ENCODE measurements around the gene TMEM63C. TPM values are rescaled to one million over a fixed set of nuclear protein-coding genes. Genes with fewer than 3 reads are reported as not detected.

The TMEM63C gene
- 7.2 TPM for polyA plus RNA-seq (2012; ENCODE audit: insufficient read depth, insufficient read length, low read depth)

- H3K4me1 ChIP-seq: peaks cover 4% of the 10 kb centered on the region; the same call in 1 of the 2 replicates
- DNase-seq: peak; percentile 97
- no peaks in the 10 kb centered on the region for H3K27me3 ChIP-seq
- no peaks in the 10 kb centered on the region for H3K36me3 ChIP-seq
- H3K9me3 ChIP-seq: no peaks in the 10 kb centered on the region
- TF ChIP-seq CTCF (IDR thresholded peaks at IDR 0.05; ENCODE audit: low read depth, low read length): peak; percentile 26
- H3K4me3 ChIP-seq (ENCODE audit: low read depth, low read length): peak within 1 kb of the TSS; percentile 73
These were observed at the start of gene TMEM63C for GRCh38 chr14:77181603-77182437. Gene TMEM63C (plus strand): TSS chr14:77181798. CDS start chr14:77218814, 37,016 bp downstream.

GRCh38 chr14:77131871-77132486 is 49.6 kb upstream of the TMEM63C start:
- Histone ChIP-seq H3K9me3 (no peaks in the 10 kb centered on the region), H3K4me3 (ENCODE audit: low read depth, low read length) (no peak overlapping the region), H3K4me1 (peaks cover 11% of the 10 kb centered on the region), H3K36me3 (no peaks in the 10 kb centered on the region), H3K27me3 (no peaks in the 10 kb centered on the region)
- DNase-seq: no peak
- no peak; the same call in 1 of the 2 replicates for TF ChIP-seq CTCF (IDR thresholded peaks at IDR 0.05; ENCODE audit: low read depth, low read length)

GRCh38 chr14:77133720-77134338 is 47.8 kb upstream of the TMEM63C start:
- Histone ChIP-seq H3K4me3 (ENCODE audit: low read depth, low read length) (no peak overlapping the region), H3K9me3 (no peaks in the 10 kb centered on the region), H3K36me3 (no peaks in the 10 kb centered on the region), H3K27me3 (no peaks in the 10 kb centered on the region), H3K4me1 (peaks cover 11% of the 10 kb centered on the region)
- TF ChIP-seq CTCF (IDR thresholded peaks at IDR 0.05; ENCODE audit: low read depth, low read length): no peak
- DNase-seq: no peak

- peaks cover 2% of the 10 kb centered on the region; the same call in 1 of the 2 replicates for H3K4me1 ChIP-seq
- TF ChIP-seq CTCF (IDR thresholded peaks at IDR 0.05; ENCODE audit: low read depth, low read length): no peak
- no peaks in the 10 kb centered on the region for H3K36me3 ChIP-seq
- DNase-seq: no peak
- H3K4me3 ChIP-seq (ENCODE audit: low read depth, low read length): no peak overlapping the region
- H3K9me3 ChIP-seq: no peaks in the 10 kb centered on the region
- peaks cover 18% of the 10 kb centered on the region for H3K27me3 ChIP-seq
These were observed 42.6 kb upstream of the TMEM63C start for GRCh38 chr14:77139022-77139421.

- H3K27me3 ChIP-seq: peaks cover 18% of the 10 kb centered on the region
- H3K4me1 ChIP-seq: peaks cover 2% of the 10 kb centered on the region; the same call in 1 of the 2 replicates
- peak overlapping the region; percentile 62 for H3K4me3 ChIP-seq (ENCODE audit: low read depth, low read length)
- no peaks in the 10 kb centered on the region for H3K9me3 ChIP-seq
- TF ChIP-seq CTCF (IDR thresholded peaks at IDR 0.05; ENCODE audit: low read depth, low read length): peak; percentile 74
- peak; percentile 79 for DNase-seq
- no peaks in the 10 kb centered on the region for H3K36me3 ChIP-seq
These were observed 41.8 kb upstream of the TMEM63C start for GRCh38 chr14:77139540-77140358.

Data from BE2C (cell line).